ENCODE measurements around the gene RPS21. TPM values are rescaled to one million over a fixed set of nuclear protein-coding genes. Genes with fewer than 3 reads are reported as not detected.

Gene RPS21
- total and polyA plus RNA-seq, 2 of the 13 experiments (the other 11 are each of a cell fraction or from before 2014, with no cell fraction given): 2,647 to 11,063 TPM

DNA sequence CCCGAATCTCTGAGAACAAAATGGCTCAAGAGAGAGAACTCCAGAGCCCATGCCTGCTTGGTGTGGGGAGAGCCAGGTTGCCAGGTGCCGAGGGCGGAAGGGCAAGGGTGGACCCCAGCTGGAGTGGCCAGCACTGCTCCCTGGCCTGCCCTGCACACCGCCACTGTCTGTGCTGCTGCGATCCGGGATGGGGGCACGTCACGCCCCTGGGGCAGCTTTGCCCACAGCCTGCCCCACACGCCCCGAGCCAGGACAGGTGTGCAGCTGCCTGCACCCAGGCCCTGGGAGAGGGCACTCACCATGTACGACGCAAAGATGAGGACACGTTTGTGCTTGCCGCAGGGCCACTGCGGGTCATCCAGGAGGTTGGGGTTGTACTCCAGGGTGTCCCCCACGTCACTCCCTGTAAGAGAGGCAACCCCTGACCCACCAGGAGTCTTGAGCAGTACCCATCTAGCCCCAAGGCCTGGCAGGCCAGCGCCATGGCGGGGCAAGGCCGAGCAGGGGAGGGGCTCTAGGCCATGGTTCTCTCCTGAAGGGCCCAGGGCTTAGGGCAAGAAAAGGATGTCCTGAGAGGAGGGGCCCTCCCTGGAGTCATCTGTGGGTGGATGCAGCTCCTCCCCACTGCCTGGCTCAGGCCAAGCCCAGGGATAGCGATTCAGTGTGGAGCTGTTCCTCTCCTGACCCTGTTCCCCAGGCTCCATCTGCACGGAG is 5.9 kb downstream of the RPS21 start (continued):
- TF ChIP-seq KLF9 (CRISPR knock-in tag; IDR thresholded peaks at IDR 0.05; ENCODE audit: low read depth) (no peak), JARID2 (CRISPR knock-in tag; IDR thresholded peaks at IDR 0.05; ENCODE audit: insufficient replicate concordance) (no peak), KDM5B (CRISPR knock-in tag; IDR thresholded peaks at IDR 0.05; ENCODE audit: borderline replicate concordance) (no peak), ZNF841 (CRISPR knock-in tag; IDR thresholded peaks at IDR 0.05; ENCODE audit: borderline replicate concordance) (no peak), ADNP (CRISPR knock-in tag; IDR thresholded peaks at IDR 0.05) (no peak), ATF1 (CRISPR knock-in tag; IDR thresholded peaks at IDR 0.05) (no peak), SPEN (CRISPR knock-in tag; IDR thresholded peaks at IDR 0.05; ENCODE audit: low read depth) (no peak), AGO2 (optimal IDR thresholded peaks at IDR 0.05; ENCODE audit: low read depth, low read length) (peak; percentile 79), ZNF776 (CRISPR knock-in tag; IDR thresholded peaks at IDR 0.05) (peak; percentile 23; the same call in 1 of the 2 replicates), ZNF253 (CRISPR knock-in tag; IDR thresholded peaks at IDR 0.05; ENCODE audit: borderline replicate concordance) (no peak), U2AF1 (optimal IDR thresholded peaks at IDR 0.05; ENCODE audit: low read depth, low read length) (no peak), AKAP8 (CRISPR knock-in tag; IDR thresholded peaks at IDR 0.05) (peak; percentile 41; the same call in 1 of the 2 replicates), ZNF891 (CRISPR knock-in tag; IDR thresholded peaks at IDR 0.05) (no peak), ZNF326 (CRISPR knock-in tag; IDR thresholded peaks at IDR 0.05; ENCODE audit: borderline replicate concordance) (peak; percentile 78; the same call in 1 of the 2 replicates), CEBPG (CRISPR knock-in tag; IDR thresholded peaks at IDR 0.05) (no peak), POLR2A (IDR thresholded peaks at IDR 0.05; ENCODE audit: insufficient read depth in 1 of 2, low read depth in 2 of 2, low read length in 2 of 2) (peak in 1 of 2 experiments; percentile 32; a peak in 1 of 4 replicates), MAZ (IDR thresholded peaks at IDR 0.05; ENCODE audit: borderline replicate concordance, low read depth, low read length) (no peak), MAZ (CRISPR knock-in tag; IDR thresholded peaks at IDR 0.05; ENCODE audit: low read depth) (no peak), ZNF7 (CRISPR knock-in tag; IDR thresholded peaks at IDR 0.05) (no peak), JUND (CRISPR knock-in tag; IDR thresholded peaks at IDR 0.05) (no peak), FOSL1 (CRISPR knock-in tag; IDR thresholded peaks at IDR 0.05; ENCODE audit: borderline replicate concordance) (no peak), RBFOX2 (IDR thresholded peaks at IDR 0.05; ENCODE audit: low read depth, low read length) (peak; percentile 45)
- TF ChIP-seq, protein P1, sequence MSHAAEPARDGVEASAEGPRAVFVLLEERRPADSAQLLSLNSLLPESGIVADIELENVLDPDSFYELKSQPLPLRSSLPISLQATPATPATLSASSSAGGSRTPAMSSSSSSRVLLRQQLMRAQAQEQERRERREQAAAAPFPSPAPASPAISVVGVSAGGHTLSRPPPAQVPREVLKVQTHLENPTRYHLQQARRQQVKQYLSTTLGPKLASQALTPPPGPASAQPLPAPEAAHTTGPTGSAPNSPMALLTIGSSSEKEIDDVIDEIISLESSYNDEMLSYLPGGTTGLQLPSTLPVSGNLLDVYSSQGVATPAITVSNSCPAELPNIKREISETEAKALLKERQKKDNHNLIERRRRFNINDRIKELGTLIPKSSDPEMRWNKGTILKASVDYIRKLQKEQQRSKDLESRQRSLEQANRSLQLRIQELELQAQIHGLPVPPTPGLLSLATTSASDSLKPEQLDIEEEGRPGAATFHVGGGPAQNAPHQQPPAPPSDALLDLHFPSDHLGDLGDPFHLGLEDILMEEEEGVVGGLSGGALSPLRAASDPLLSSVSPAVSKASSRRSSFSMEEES (CRISPR knock-in tag; IDR thresholded peaks at IDR 0.05): no peak
- TF ChIP-seq, protein P2, sequence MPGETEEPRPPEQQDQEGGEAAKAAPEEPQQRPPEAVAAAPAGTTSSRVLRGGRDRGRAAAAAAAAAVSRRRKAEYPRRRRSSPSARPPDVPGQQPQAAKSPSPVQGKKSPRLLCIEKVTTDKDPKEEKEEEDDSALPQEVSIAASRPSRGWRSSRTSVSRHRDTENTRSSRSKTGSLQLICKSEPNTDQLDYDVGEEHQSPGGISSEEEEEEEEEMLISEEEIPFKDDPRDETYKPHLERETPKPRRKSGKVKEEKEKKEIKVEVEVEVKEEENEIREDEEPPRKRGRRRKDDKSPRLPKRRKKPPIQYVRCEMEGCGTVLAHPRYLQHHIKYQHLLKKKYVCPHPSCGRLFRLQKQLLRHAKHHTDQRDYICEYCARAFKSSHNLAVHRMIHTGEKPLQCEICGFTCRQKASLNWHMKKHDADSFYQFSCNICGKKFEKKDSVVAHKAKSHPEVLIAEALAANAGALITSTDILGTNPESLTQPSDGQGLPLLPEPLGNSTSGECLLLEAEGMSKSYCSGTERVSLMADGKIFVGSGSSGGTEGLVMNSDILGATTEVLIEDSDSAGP (CRISPR knock-in tag; IDR thresholded peaks at IDR 0.05; ENCODE audit: borderline replicate concordance): peak; percentile 43; the same call in 1 of the 2 replicates
- TF ChIP-seq, protein P3, sequence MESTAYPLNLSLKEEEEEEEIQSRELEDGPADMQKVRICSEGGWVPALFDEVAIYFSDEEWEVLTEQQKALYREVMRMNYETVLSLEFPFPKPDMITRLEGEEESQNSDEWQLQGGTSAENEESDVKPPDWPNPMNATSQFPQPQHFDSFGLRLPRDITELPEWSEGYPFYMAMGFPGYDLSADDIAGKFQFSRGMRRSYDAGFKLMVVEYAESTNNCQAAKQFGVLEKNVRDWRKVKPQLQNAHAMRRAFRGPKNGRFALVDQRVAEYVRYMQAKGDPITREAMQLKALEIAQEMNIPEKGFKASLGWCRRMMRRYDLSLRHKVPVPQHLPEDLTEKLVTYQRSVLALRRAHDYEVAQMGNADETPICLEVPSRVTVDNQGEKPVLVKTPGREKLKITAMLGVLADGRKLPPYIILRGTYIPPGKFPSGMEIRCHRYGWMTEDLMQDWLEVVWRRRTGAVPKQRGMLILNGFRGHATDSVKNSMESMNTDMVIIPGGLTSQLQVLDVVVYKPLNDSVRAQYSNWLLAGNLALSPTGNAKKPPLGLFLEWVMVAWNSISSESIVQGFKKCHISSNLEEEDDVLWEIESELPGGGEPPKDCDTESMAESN (CRISPR knock-in tag; conservative IDR thresholded peaks at IDR 0.05): no peak

Data from HepG2 (cell line).